D341Med (cell line): Measurements from ENCODE around the gene TRAF3.

Experiments
- DNase-seq: peaks from one replicate; pipeline ENCODE4 v3.0.0; 2012; ENCODE audit warnings: low spot score

The TRAF3 gene

GRCh38 chr14:102939329-102939728 is 162.1 kb downstream of the TRAF3 start:
- no peak for DNase-seq

DNA sequence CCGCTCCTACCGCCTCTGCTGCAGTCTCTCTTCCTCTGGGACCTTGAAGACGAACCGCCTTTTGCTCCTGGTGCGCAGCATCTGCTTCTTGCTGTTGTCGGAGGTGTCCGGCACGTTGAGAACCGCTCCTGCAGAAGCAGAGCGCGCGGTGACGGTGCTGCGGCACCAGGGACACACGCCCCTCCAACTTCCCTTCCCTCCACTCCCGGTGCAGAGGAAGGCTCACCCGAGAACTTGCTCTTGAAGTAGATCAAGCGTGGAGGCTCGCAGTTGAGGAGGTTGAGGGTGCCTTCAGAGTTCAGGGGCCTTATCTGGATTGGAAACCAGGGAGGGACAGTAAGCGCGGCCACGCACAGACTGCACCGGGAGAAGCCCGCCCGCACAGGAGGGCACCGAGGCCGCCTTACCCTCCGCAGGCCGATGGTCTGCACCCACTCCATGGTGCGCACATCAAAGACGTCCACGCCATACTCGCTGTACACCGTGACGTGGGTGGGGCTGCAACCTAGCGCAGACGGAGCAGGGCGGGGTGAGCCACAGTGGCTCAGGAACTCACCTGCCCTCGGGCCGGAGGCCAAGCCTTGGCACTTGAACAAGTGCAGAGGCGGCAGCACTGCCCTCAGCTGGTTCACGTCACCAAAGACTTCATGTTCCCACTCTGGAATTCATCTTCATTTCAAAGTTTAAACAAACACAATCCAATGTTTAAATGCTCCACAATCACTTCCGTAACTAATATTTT is 162.7 kb downstream of the TRAF3 start:
- DNase-seq = no peak

DNA sequence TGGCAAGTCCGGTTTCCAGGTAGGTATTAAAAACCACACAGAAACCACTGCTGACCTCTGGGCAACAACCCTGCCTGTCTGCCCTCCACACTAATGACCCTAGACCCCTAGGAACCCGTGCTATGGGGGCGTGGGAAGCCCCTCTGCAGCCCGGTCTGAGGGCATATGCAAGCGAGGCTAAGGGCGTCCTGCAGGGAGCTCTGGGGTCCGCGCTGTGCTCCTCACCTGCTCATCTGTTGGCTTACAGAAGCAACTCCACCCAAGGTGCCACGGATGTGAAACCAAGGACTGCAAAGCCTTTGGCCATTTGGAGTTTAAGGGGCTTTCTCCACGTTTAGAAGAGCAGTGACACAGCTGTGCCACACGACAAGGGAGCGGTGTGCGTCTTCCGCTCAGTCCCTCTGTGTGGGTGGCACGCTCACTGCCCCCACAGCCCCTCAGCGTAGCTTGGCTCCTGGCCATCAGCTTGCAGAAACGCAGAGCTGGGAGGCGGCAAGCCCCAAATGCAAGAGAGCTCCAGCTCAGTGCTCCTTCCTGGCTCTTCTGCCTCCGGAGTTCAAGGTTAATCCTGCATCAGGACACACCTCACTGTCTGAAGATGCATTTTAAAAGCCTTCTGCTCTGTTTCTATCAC is 163.6 kb downstream of the TRAF3 start:
- DNase-seq = no peak

GRCh38 chr14:102941419-102942011 is 164.3 kb downstream of the TRAF3 start:
- DNase-seq = no peak

GRCh38 chr14:102942069-102942468 is 164.8 kb downstream of the TRAF3 start:
- no peak for DNase-seq

GRCh38 chr14:102943454-102943853 is 166.2 kb downstream of the TRAF3 start:
- peak; percentile 27 for DNase-seq

- no peak for DNase-seq
Measured at GRCh38 chr14:102943979-102944378, 166.7 kb downstream of the TRAF3 start.

GRCh38 chr14:102944448-102945330 is 167.4 kb downstream of the TRAF3 start:
- DNase-seq = peak; percentile 20

DNA sequence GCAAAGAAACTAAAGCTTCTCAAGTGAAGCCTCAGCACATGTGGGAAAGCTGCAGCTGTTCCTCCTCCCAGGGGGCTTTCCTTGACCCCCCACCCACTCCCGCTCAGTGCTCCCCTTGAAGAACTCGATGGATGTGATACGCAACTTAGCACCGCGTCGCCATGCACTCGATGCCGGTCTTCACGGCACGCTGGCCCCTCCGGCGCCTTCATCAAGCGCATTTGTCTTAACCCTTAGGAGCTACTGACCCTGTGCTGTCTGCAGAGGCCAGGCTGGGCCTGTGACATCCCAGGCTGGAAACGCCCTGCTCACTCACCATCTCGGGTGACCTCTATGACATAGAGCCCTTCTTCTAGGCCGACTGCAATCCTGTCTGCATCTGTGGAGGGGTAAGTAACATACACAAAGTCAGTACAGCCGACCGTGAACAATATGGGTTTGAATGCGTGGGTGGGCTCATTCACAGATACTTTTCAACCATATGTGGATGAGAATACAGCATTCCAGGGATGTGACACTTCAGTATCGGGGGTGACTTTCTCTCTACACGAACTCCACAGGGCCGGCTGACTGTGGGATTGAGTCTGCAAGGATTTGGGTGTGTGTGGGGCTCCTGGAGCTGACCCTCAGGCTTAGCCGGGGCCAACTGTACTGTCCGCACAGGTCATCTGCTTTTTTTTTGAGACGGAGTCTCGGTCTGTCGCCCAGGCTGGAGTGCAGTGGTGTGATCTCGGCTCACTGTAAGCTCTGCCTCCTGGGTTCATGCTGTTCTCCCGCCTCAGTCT is 168.3 kb downstream of the TRAF3 start:
- DNase-seq = no peak

DNA sequence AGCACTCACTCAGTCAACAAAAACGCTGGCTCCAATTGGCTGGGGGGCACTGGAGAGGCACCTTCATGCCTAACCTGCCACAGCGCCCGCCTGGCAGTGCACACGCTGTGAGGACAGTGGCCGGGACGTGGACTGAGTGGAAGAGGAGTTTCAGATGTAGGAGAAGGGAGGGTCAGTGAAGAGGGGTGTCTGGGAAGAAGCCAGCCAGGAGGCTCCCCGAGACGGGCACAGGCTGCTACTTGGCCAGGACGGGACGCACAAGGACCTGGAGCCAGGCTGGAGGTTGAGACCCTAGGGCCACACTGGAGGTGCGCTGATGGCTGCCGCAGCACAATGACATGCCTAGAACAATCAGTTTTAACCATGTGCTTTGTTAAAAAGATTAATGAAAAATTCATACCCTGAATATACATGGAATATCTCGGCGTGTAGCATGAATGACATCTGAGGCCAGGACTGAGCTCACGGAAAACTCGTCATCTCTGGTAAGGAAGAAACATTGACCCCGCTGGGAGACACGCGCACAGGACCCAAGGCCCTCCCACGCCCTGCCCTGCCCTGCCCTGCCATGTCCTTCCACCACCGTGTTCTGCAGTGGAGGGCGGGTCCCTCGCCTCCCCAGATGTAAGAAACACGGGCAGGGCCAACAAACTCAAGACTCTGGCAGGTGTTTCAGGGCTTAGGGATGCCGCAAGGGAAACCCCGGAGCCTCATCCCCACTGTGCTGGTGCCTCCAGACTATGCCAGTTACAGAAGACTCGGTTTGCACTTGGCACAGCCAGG is 170.3 kb downstream of the TRAF3 start:
- DNase-seq = no peak

- no peak for DNase-seq
Measured at GRCh38 chr14:102948698-102949061, 171.4 kb downstream of the TRAF3 start.

- no peak for DNase-seq
Measured at GRCh38 chr14:102949062-102949800, 172.0 kb downstream of the TRAF3 start.

- DNase-seq = no peak
Measured at GRCh38 chr14:102949801-102950451, 172.7 kb downstream of the TRAF3 start.

GRCh38 chr14:102951034-102951433 is 173.8 kb downstream of the TRAF3 start:
- DNase-seq = no peak

DNA sequence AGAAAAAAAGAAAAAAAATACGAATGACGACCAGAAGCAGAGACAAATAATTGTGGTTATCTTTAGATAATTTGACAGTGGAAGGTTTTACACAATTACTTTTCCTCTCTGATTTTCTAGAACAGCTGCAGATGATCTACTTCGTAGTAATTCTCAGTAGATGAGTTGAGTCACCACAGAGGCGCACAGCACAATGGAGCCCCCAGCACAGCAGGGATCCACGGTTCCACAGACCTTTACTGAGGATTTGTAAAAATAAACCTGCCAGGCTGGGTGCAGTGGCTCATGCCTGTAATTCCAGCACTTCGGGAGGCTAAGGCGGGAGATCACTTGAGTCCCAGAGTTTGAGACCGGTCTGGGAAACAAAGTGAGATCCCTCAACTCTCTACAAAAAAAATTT is 174.6 kb downstream of the TRAF3 start:
- DNase-seq = no peak

GRCh38 chr14:102952276-102952675 is 175.0 kb downstream of the TRAF3 start:
- DNase-seq = no peak

GRCh38 chr14:102953100-102953499 is 175.9 kb downstream of the TRAF3 start:
- no peak for DNase-seq

DNA sequence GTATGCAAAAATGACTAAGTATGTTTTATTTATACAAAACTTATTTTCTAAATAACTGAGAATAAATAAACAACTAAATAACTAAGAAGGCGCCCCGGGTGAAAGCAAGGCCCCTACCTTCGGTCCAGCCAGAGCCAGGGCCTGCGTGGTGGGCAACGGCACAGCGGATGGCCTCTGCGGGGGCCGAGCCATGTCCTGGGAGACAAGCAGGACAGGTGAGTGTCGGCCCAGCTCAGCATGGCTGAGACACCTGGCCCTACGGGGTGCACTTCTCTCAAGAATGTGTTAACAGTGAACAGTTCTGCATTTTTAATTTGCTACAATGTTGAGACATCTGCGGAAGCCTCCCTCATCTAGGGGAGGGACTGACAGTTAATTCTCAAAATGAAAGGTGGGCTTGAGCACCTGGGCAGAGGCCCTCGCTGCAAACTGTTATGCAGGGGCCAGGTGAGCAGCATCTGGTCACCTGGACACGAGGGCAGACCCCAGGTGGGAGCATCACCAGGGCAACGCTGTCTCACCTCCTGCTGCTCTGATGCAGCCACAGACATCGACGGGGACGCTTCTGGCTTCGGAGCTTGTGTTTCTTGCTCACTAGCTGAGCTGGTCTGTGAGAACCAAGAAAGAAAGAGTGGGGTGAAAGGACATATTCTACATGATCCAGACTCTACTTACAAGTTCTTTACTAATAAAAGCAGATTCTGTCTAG is 177.0 kb downstream of the TRAF3 start:
- no peak for DNase-seq
